ENCODE results near the gene INF2.

The INF2 gene

GRCh38 chr14:104743461-104744380, 54.3 kb downstream of the INF2 start:
- H3K27ac ChIP-seq = no peak overlapping the region
- TF ChIP-seq, protein P1, sequence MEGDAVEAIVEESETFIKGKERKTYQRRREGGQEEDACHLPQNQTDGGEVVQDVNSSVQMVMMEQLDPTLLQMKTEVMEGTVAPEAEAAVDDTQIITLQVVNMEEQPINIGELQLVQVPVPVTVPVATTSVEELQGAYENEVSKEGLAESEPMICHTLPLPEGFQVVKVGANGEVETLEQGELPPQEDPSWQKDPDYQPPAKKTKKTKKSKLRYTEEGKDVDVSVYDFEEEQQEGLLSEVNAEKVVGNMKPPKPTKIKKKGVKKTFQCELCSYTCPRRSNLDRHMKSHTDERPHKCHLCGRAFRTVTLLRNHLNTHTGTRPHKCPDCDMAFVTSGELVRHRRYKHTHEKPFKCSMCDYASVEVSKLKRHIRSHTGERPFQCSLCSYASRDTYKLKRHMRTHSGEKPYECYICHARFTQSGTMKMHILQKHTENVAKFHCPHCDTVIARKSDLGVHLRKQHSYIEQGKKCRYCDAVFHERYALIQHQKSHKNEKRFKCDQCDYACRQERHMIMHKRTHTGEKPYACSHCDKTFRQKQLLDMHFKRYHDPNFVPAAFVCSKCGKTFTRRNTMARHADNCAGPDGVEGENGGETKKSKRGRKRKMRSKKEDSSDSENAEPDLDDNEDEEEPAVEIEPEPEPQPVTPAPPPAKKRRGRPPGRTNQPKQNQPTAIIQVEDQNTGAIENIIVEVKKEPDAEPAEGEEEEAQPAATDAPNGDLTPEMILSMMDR (conservative IDR thresholded peaks at IDR 0.05) = no peak

DNA sequence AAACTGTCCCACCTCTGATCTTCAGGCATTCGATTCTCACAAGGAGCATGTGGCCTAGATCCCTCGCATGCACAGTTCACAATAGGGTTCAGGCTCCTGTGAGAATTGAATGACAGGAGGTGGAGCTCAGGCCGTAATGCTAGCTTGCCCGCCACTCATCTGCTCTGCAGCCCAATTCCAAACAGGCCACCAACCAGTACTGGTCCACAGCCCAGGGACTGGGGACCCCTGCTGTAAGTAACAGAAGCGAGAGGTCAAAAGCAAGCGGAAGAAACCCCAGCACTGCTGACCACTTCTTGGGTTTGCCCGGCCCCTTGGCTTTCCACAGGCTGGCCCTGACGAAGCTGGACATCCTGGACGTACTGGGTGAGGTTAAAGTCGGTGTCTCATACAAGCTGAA, 55.1 kb downstream of the INF2 start:
- peak overlapping the region; percentile 98; the same call in 1 of the 2 replicates for H3K27ac ChIP-seq
- TF ChIP-seq, protein P1 (conservative IDR thresholded peaks at IDR 0.05) = no peak

DNA sequence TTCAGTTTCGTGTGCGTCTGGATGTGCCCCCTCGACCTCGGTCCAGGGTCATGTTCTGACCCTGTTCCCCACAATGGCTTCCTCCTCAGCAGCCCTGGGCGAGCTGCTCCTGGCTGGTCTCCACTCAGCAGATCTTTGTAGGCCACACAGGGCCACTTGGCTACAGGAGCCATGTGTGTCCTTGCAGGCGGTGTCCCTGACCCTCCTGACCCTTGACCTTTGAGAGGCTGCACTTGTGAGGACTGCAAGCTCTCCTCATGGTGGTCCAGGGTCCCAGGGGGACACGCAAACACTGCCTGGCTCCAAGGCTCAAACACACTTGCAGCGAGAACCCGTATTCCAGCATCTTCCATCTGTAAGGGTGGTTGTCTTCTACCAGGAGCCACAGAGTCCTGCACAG, 56.0 kb downstream of the INF2 start:
- TF ChIP-seq, protein P1 (conservative IDR thresholded peaks at IDR 0.05) = no peak
- H3K27ac ChIP-seq = peak overlapping the region; percentile 98

- TF ChIP-seq, protein P1 (conservative IDR thresholded peaks at IDR 0.05) = no peak
- peak overlapping the region; percentile 98 for H3K27ac ChIP-seq
Observed at GRCh38 chr14:104746071-104746545, 56.7 kb downstream of the INF2 start.

GRCh38 chr14:104746934-104747481, 57.6 kb downstream of the INF2 start:
- H3K27ac ChIP-seq = peak overlapping the region; percentile 98
- TF ChIP-seq, protein P1 (conservative IDR thresholded peaks at IDR 0.05) = no peak

DNA sequence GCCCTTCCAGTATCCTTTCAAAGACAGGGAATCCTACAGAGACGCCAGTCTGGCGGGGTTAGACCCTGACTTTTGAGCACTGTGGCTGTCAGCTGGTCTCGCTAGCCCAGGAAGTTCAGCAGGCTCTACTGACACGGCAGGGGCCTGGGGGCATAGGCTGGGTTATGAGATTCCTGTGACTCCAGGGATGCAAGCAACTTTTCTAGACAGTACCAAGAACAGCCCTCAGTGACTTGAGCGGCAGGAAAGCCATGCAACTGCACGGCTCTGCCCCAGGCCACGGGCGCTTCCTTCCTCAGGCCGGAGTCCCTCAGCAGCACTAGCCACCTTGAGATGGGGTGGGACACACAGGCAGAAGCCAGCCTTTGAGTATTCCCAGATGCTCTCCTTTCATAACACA, 58.5 kb downstream of the INF2 start:
- TF ChIP-seq, protein P1 (conservative IDR thresholded peaks at IDR 0.05) = no peak
- peak overlapping the region; percentile 98 for H3K27ac ChIP-seq

DNA sequence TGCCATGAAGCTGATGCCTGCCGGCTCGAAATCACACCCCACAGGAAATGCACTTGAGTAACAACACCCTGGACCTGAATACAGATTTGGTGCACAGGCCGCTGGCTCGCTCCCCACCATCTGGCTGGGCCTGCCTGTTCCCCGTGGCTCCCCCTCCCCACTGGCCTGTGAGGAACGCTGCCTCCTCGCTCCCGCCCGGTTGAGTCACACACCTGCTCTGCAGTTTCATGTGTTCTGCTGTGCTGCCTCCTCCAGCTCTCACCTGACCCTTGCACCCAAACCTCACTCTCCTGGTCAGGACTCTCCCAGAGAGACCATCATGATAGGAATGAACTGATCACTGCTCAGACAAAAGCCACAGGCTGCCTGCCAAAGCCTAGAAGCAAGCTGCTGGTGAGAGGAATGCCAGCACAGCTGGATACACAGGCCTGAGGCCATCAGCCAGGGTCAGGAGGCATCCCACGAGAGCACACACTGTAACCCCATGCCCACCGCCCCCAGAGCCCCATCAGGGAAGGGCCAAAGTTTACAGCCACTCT, 59.8 kb downstream of the INF2 start:
- TF ChIP-seq, protein P1 (conservative IDR thresholded peaks at IDR 0.05) = no peak
- peak overlapping the region; percentile 98 for H3K27ac ChIP-seq

Data from VCaP (cell line).